Measurements from ENCODE around the gene ANXA2. TPM values are rescaled to one million over a fixed set of nuclear protein-coding genes. Genes with fewer than 3 reads are reported as not detected.
A peak's percentile ranks its signal among the peaks of the same experiment; 100 is the strongest.
"Not testable (repeated sequence)": the region's sequence is repeated elsewhere in the genome, so short reads cannot be mapped to it uniquely, and the experiment has no call there.

The ANXA2 gene
- total RNA-seq, 1 experiment from 2014 or later: 436 TPM

DNA sequence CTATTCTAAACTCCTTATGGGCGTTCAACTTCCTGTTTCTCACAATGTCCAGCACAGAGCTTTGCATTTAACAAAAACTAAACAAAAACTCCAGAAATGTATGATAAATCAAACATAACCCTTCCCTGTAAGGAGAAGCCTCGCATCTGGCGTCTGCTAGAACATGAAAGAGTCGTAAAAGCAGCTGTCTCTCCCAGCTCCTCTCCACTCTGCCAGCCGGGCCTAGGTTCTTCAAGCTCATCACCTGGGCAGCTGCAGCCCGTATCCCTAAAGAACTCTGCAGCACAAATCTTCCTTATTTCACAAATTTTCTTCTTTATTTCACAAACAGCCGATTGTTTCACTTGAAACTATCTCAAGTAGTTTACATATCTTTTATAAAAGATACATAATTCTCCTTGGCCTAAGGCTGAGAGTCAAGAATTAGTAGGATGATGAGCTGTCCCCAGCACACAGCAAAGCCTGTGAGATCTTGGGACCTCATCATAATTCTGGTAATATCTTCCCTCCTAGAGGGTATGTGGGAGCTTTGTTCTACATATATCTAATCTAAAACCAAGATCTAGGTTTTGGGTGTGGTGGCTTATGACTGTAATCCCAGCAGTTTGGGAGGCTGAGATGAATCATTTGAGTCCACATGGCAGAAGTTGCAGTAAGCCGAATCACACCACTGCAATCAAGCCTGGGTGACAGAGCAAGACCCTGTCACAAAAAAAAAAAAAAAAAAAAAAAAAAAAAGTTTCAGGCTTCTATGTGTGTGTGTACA is 35.3 kb downstream of the ANXA2 start:
- in situ Hi-C loops (cut with HindIII; ENCODE audit: low pct_unique_long_range_greater_than_20kb, low sequenced_read_pairs): no loop called here
- no peak for DNase-seq (ENCODE audit: low read depth, low spot score)

DNA sequence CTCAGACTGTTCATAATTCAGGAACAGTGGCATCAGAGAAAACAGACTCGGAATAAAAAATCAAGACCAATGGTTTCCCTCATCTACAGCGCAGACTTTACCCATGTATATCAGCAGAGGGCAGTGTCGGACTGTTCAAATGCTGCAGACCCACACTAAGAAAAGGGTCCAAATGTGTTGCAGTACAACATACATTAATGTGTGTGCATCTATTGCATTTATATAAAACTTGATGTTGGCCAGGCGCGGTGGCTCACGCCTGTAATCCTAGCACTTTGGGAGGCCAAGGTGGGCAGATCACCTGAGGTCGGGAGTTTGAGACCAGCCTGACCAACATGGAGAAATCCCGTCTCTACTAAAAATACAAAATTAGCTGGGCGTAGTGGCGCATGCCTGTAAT is 38.0 kb downstream of the ANXA2 start:
- in situ Hi-C loops (cut with HindIII; ENCODE audit: low pct_unique_long_range_greater_than_20kb, low sequenced_read_pairs): not testable (repeated sequence)
- DNase-seq (ENCODE audit: low read depth, low spot score): peak; percentile 76

DNA sequence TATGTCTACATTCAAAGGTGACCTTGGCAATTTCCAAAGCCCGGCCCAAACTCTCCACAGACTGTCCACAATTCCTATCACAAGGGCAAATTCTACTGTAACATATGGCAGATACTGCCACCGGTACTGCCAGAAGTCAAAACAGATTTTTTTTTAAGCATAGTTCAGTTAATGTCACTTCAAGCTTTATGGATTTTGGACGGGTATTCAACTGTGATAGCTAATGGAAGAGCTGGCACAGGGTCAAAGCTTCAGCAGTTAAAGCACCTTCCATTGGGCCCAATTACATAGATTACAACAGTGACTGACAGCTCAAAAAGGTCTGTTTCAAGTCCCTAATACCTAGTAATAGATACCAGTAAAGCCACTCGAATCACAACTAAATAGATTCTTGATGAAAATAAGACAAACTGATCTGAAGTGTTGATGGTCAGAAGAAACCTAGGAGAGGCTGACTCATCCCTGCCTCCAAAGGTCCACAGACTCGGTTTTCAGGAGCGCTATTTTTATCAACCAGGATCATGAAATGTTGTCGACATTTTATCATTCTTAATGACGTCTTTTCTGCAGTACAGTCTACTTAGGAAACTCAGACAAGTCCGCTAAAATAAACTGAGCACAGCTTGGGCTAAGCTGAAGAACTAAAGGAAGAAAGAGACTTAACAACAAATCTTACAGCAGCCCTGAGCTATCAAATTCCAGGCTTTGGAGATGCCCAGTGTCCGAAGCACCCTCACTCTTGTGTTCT is 38.7 kb downstream of the ANXA2 start:
- in situ Hi-C loops (cut with HindIII; ENCODE audit: low pct_unique_long_range_greater_than_20kb, low sequenced_read_pairs): no loop called here
- no peak for DNase-seq (ENCODE audit: low read depth, low spot score)

DNA sequence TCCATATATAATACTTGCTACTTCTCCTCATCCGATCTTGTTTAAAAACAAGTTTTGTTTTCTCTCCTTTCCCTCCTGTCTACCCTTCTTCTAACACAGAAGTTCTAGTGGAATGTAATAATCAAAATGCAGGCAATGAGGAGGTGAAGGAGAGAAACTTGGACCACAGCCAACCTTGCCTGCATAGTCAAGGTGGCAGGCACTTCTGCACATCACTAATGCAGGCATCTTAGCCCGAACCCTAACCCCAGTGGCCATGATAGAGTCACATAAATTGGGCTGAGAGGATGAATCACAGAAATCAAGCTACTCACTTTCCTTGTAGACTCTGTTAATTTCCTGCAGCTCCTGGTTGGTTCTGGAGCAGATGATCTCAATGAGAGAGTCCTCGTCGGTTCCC is 41.0 kb downstream of the ANXA2 start:
- DNase-seq (ENCODE audit: low read depth, low spot score): no peak
- in situ Hi-C loops (cut with HindIII; ENCODE audit: low pct_unique_long_range_greater_than_20kb, low sequenced_read_pairs): no loop called here

DNA sequence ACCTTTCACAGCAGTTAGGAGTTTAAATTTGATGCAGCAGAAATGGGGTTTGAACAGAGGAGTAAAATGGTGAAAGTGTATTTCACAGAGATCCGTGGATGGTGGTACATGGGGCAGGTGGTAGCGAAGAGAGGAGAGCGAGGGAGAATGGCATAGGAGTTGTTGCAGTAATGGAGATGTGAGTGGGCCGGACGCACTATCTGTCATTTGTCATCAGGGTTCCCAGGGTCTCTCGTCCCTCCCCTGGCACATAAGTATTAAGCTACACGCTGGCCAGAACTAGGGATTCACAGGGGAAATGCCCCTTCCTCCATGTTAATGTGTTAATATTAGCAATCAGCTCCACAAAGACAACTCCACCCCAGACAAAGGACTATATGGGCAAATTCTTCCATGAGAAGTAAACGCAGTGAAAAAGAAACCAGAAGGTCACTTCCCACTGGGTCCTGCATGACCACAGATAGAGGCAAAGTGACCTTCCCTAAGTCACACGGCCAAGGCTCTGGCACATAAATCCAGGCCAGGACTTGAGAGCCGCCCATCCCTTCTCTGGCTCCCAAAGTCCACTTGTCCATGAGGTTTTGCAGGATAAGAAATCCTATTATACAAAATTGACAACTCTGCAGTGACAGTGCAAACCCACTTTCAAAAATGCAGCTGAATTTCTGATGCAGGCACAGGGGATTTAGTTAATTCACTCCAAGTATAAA is 42.5 kb downstream of the ANXA2 start:
- in situ Hi-C loops (cut with HindIII; ENCODE audit: low pct_unique_long_range_greater_than_20kb, low sequenced_read_pairs): no loop called here
- no peak for DNase-seq (ENCODE audit: low read depth, low spot score)

DNA sequence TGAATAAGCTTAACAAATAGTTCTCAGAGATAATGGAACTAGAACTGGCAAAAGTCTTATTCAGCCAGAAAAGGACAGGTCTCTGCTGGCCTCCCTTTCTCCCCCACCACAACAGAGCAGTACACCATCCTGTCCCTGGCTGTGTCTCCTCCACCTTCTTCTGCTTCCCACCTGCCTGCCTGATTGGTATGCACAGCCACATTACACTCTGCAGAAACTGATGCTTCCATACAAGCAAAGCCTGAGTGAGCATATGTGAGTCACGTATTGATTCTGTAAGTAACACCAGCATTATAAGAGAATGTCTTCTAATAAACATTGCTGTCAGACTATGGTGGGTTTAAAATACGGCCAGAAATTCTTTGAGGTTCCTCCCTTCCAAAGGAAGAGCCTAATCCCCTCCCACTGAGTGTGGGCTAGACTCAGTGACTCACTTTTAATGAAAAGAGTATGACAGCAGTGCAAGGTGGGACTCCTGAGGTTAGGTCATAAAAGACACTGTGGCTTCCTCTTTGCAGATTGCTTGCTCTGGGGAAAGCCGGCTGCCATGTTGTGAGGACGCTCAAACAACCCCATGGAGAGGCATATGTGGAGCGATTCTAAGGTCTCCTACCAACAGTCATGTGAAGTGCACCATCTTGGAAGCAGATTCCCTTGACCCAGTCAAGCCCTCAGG is 44.4 kb downstream of the ANXA2 start:
- no peak for DNase-seq (ENCODE audit: low read depth, low spot score)
- in situ Hi-C loops (cut with HindIII; ENCODE audit: low pct_unique_long_range_greater_than_20kb, low sequenced_read_pairs): no loop called here

DNA sequence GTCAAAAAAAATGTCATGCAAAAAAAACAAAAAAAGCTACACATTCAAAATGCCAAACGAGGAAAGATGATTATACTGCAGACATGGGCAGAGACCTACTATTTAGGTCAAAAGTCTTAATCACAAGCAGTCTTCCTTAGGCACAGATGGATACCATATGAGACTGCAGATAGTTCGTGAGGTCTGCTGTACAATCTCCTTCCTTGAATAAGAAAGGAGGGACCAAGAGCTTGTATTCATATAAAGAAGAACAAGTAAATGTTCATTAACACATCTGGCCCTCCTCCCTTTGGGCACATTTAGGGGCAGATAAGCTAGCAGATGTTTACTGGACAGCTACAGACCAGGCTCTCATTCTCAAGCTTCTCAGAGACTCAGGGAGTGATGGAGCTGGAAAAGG is 45.3 kb downstream of the ANXA2 start:
- no peak for DNase-seq (ENCODE audit: low read depth, low spot score)
- in situ Hi-C loops (cut with HindIII; ENCODE audit: low pct_unique_long_range_greater_than_20kb, low sequenced_read_pairs): no loop called here

DNA sequence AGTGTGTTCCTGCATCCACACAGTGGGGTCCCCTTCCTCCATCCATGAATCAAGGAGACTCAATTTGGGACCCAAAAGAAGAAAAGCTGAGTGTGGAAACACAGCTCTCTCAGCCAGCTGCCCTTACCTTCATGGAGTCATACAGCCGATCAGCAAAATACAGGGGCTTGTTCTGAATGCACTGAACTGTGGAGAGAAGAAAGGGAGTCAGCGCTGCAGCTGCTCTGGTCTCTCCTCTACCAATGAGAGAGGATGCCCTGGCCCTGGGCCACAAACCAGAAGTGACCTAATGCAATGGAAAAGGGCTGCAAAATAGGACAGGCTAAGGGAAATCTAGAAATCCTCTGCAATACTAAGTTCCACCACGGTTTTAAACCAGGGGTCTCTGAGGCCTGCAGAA is 46.7 kb downstream of the ANXA2 start:
- DNase-seq (ENCODE audit: low read depth, low spot score): no peak
- in situ Hi-C loops (cut with HindIII; ENCODE audit: low pct_unique_long_range_greater_than_20kb, low sequenced_read_pairs): no loop called here

DNA sequence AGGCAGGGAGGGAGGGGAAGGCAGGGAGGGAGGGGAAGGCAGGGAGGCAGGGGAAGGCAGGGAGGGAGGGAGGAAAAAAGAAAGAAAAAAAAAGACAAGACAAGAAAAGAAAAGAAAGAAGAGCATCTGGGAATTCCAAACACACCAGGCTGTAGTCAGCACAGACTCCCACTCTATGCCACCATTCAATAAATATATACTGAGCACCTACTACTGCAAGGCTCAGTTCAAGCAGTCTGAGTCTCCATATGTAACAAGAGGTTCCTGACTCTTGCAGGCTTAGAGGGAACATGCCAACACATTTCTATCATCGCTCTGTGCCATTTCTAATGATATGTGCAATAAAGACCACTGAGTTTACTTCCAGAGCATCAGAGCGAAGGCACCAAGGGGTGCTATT is 47.7 kb downstream of the ANXA2 start:
- no peak for DNase-seq (ENCODE audit: low read depth, low spot score)
- in situ Hi-C loops (cut with HindIII; ENCODE audit: low pct_unique_long_range_greater_than_20kb, low sequenced_read_pairs): no loop called here

DNA sequence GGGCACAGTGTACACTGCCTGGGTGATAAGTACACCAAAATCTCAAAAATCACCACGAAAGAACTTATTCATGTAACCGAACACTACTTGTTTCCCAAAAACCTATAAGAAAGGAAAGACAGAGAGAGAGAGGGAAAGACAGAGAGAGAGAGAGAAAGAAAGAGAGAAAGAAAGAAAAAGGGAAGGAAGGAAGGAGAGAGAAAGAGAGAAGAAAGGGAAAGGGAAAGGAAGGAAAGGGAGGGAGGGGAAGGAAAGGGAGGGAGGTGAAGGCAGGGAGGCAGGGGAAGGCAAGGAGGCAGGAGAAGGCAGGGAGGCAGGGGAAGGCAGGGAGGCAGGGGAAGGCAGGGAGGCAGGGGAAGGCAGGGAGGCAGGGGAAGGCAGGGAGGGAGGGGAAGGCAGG is 48.2 kb downstream of the ANXA2 start:
- in situ Hi-C loops (cut with HindIII; ENCODE audit: low pct_unique_long_range_greater_than_20kb, low sequenced_read_pairs): no loop called here
- DNase-seq (ENCODE audit: low read depth, low spot score): no peak

DNA sequence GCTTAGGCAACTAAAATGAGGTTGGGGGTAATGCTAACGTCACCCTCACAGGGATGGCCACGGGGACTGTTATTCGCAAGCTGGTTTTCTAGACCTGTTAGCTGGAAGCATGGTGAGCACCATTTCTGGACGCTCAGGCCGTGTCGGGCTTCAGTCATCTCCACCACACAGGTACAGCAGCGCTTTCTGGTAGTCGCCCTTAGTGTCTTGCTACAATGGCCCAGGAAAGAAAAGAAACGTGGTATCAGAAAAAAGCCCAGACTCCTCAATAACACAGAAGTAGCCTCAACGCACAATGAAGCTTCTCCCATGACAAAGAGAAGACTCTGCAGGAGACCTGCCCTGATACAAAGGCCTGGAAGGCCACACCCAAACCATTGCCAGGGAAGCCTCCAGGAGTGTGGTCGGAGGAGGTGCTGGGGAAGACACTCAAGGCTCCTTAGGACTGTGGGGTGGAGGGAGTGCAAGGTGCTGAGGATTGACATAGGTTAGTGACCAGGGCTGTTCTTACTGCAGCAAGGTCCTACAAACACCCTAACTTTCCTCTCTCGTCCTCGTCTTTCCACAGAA is 50.2 kb downstream of the ANXA2 start:
- in situ Hi-C loops (cut with HindIII; ENCODE audit: low pct_unique_long_range_greater_than_20kb, low sequenced_read_pairs): no loop called here
- no peak for DNase-seq (ENCODE audit: low read depth, low spot score)

DNA sequence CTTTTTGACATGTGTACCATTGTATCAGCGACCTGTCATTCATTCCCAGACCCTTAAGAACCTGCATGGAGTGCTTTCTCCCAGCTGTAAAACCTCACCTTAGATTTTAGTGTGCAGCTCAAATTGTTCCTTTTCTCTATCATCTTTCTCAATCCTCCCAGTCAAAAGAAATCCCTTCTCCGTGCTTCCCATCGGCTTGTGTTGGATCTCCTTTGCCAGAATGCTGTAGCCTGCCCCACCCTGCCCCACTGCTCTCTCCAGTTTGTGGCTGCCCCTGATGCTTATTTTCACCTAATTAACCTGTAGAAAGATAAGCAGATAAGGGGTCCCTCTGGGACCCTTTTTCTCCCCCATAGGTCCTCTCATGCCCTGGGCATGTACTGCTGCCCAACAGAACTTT is 51.1 kb downstream of the ANXA2 start:
- no peak for DNase-seq (ENCODE audit: low read depth, low spot score)
- in situ Hi-C loops (cut with HindIII; ENCODE audit: low pct_unique_long_range_greater_than_20kb, low sequenced_read_pairs): no loop called here

DNA sequence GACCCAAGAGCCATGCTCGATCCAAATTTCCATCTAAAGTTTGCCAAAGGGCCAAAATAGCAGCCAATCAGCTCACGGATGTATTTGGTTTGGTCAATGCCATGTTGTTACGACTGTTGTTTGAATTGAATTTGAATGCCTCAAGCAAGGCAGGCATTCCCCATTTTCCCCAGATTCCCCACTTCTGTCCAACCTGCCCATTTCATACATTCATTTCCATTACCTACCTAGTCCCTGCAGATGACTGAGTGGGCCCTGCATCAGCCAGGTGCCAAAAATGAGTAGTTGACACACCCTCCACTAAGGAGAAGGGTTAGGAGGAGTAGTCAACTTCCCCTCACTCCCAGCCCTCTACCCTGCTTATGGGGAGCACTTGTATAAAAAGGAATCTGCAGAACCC is 51.7 kb downstream of the ANXA2 start:
- no peak for DNase-seq (ENCODE audit: low read depth, low spot score)
- in situ Hi-C loops (cut with HindIII; ENCODE audit: low pct_unique_long_range_greater_than_20kb, low sequenced_read_pairs): no loop called here

DNA sequence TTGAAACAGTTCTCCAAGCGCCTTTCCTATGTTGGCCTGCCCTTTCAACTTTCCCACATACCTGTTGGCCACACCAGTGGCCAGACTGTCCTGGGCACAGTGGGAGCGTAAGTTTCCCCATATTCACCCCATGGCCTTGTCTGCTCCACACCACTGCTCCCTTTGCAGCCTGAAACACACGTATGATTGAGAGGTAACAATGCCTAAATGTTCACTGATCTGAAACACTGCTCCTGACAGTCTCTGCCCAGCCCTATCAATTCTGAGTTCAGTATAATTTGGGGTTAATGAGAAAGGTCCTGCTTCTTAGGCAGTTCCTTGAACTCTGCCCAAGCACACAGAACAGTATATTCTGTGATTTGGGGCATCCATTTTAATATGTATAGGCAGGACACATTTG is 52.2 kb downstream of the ANXA2 start:
- no peak for DNase-seq (ENCODE audit: low read depth, low spot score)
- in situ Hi-C loops (cut with HindIII; ENCODE audit: low pct_unique_long_range_greater_than_20kb, low sequenced_read_pairs): no loop called here

DNA sequence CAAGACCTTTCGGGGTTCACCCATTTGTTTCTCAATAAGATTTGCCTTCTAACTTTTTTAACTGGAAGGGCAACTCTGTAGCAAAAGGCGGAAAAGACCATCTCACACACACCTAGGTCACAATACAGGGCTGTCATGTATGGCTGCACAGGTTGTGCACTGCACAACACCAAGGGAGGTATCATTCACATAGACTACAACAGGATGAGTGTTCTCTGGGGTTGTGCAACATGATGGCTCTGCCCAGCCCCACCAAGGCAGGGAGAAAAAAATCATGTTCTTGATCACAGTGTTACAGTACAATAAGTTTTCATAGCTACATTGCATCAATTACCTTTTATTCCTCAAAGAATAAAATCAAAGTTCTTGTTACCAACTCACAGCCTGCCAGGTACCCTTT is 52.8 kb downstream of the ANXA2 start:
- DNase-seq (ENCODE audit: low read depth, low spot score): no peak
- in situ Hi-C loops (cut with HindIII; ENCODE audit: low pct_unique_long_range_greater_than_20kb, low sequenced_read_pairs): no loop called here

DNA sequence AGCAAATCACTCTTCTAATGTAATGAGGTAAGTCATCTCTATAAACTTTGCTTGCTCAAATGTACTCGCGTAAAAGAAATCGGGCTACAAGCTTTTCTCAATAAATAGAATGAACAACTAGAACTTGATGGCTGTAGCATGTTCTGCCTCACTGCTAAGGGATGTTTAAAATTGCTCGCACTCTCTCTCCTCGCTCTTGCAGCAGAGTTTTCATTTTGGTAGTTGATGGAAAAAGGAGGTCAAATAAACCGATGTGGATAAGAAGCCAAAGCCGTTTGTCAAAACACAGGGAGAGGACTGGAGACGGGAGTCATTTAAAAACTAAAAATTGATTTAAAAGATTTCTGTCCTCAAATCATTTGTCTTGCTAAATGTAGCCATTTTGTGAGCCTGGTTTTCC is 53.3 kb downstream of the ANXA2 start:
- DNase-seq (ENCODE audit: low read depth, low spot score): no peak
- in situ Hi-C loops (cut with HindIII; ENCODE audit: low pct_unique_long_range_greater_than_20kb, low sequenced_read_pairs): no loop called here

DNA sequence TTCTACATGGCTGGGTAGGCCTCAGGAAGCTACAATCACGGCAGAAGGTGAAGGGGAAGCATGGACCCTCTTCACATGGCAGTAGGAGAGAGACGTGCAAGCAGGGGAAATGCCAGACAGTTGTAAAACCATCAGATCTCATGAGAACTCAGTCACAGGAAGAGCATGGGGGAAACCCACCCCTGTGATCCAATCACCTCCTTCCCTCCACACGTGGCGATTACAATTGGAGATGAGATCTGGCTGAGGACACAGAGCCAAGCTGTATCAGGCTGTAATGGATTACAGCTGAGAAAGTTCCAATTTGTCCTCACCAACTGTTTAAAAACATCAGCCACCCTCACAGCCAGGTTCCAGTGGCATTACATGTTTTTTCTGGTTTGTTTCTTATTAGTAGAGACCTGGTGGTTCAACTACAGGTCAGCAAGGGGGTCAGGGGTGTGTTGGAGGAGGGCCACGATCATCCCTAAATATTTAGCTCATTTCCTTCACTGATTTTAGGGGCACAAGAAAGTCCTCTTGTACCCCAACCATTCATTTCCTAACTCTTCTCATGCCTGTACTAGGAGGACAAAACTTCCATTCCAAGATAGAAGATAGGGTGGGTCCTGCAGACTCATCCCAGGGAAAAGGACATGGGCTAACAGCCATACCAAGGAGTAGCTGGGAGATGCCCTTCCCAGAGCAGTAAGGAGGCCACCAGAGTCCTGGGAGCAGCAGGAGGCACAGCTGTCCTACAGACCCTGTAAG is 54.4 kb downstream of the ANXA2 start:
- no peak for DNase-seq (ENCODE audit: low read depth, low spot score)
- in situ Hi-C loops (cut with HindIII; ENCODE audit: low pct_unique_long_range_greater_than_20kb, low sequenced_read_pairs): no loop called here
